ENCODE results near the gene GNAT1. TPM values are rescaled to one million over a fixed set of nuclear protein-coding genes. Genes with fewer than 3 reads are reported as not detected.

Gene GNAT1
- total and polyA plus RNA-seq, 2 of the 13 experiments (the other 11 are each of a cell fraction or from before 2014, with no cell fraction given), result 0.15 TPM; not detected in 1

GRCh38 chr3:50246517-50246954, 55.1 kb downstream of the GNAT1 start (continued):
- TF ChIP-seq ZNF574 (CRISPR knock-in tag; IDR thresholded peaks at IDR 0.05) (no peak), GFI1 (CRISPR knock-in tag; IDR thresholded peaks at IDR 0.05; ENCODE audit: borderline replicate concordance) (no peak), ZFY (CRISPR knock-in tag; IDR thresholded peaks at IDR 0.05) (0 out of 2 replicates have a peak, but pooled peaks have one; percentile 13), KLF6 (CRISPR knock-in tag; IDR thresholded peaks at IDR 0.05) (no peak), KDM4B (CRISPR knock-in tag; IDR thresholded peaks at IDR 0.05) (no peak), ZNF225 (CRISPR knock-in tag; IDR thresholded peaks at IDR 0.05) (0 out of 2 replicates have a peak, but pooled peaks have one; percentile 33), ZNF564 (CRISPR knock-in tag; IDR thresholded peaks at IDR 0.05) (no peak), ZNF720 (CRISPR knock-in tag; IDR thresholded peaks at IDR 0.05) (no peak), MNT (IDR thresholded peaks at IDR 0.05) (no peak), SSRP1 (CRISPR knock-in tag; IDR thresholded peaks at IDR 0.05) (no peak), RAD21 (CRISPR knock-in tag; IDR thresholded peaks at IDR 0.05) (no peak), ZSCAN12 (CRISPR knock-in tag; IDR thresholded peaks at IDR 0.05) (no peak), ZNF207 (IDR thresholded peaks at IDR 0.05; ENCODE audit: borderline replicate concordance) (no peak), ZNF124 (CRISPR knock-in tag; IDR thresholded peaks at IDR 0.05) (no peak), HNRNPLL (IDR thresholded peaks at IDR 0.05; ENCODE audit: low read depth, low read length, poor library complexity, severe bottlenecking) (peak; percentile 2), ZBTB38 (CRISPR knock-in tag; IDR thresholded peaks at IDR 0.05) (peak; percentile 14; the same call in 1 of the 2 replicates), MAFK (conservative IDR thresholded peaks at IDR 0.05 in 1 of 2, IDR thresholded peaks at IDR 0.05 in 1 of 2; ENCODE audit: low read length in 2 of 2) (peak; percentile 5 to 60; a peak in 2 of 4 replicates), ZNF33A (CRISPR knock-in tag; IDR thresholded peaks at IDR 0.05; ENCODE audit: borderline replicate concordance) (no peak), YEATS2 (CRISPR knock-in tag; IDR thresholded peaks at IDR 0.05; ENCODE audit: borderline replicate concordance) (no peak), MTERF4 (CRISPR knock-in tag; IDR thresholded peaks at IDR 0.05) (no peak)
- TF ChIP-seq, protein P1, sequence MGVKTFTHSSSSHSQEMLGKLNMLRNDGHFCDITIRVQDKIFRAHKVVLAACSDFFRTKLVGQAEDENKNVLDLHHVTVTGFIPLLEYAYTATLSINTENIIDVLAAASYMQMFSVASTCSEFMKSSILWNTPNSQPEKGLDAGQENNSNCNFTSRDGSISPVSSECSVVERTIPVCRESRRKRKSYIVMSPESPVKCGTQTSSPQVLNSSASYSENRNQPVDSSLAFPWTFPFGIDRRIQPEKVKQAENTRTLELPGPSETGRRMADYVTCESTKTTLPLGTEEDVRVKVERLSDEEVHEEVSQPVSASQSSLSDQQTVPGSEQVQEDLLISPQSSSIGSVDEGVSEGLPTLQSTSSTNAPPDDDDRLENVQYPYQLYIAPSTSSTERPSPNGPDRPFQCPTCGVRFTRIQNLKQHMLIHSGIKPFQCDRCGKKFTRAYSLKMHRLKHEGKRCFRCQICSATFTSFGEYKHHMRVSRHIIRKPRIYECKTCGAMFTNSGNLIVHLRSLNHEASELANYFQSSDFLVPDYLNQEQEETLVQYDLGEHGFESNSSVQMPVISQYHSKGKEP (CRISPR knock-in tag; IDR thresholded peaks at IDR 0.05), result no peak
- TF ChIP-seq, protein P2, sequence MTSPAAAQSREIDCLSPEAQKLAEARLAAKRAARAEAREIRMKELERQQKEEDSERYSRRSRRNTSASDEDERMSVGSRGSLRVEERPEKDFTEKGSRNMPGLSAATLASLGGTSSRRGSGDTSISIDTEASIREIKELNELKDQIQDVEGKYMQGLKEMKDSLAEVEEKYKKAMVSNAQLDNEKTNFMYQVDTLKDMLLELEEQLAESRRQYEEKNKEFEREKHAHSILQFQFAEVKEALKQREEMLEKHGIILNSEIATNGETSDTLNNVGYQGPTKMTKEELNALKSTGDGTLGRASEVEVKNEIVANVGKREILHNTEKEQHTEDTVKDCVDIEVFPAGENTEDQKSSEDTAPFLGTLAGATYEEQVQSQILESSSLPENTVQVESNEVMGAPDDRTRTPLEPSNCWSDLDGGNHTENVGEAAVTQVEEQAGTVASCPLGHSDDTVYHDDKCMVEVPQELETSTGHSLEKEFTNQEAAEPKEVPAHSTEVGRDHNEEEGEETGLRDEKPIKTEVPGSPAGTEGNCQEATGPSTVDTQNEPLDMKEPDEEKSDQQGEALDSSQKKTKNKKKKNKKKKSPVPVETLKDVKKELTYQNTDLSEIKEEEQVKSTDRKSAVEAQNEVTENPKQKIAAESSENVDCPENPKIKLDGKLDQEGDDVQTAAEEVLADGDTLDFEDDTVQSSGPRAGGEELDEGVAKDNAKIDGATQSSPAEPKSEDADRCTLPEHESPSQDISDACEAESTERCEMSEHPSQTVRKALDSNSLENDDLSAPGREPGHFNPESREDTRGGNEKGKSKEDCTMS (CRISPR knock-in tag; conservative IDR thresholded peaks at IDR 0.05), result no peak

Data from HepG2 (cell line).